Panc1 (cell line): Measurements from ENCODE around the gene C1QTNF9B.

Experiments used
- POLR2AphosphoS5 ChIP-seq: IDR thresholded peaks from 2 replicates; pipeline ENCODE4 v1.6.1; 2012; ENCODE audit warnings: mild to moderate bottlenecking, low read depth, low read length, moderate library complexity
- SIN3A ChIP-seq: IDR thresholded peaks from 2 replicates; pipeline ENCODE4 v1.6.1; 2012; ENCODE audit warnings: low read depth, mild to moderate bottlenecking, low read length, moderate library complexity, borderline replicate concordance; ENCODE audit not compliant: insufficient read depth
- TF ChIP-seq, protein P1 (sequence below): fragments of 450-650 bp; IDR thresholded peaks from 2 replicates; pipeline ENCODE4 v1.5.1; 2017; ENCODE audit warnings: mild to moderate bottlenecking
- TF ChIP-seq, protein P2 (sequence below), 2 experiments: IDR thresholded peaks; 2 replicates each; pipeline ENCODE4 v1.6.1; 2011 to 2012; ENCODE audit warnings: low read depth in 2 of 2, control low read depth in 1 of 2, low read length in 1 of 2, mild to moderate bottlenecking in 1 of 2, moderate library complexity in 1 of 2; ENCODE audit not compliant: insufficient read depth in 1 of 2

DNA sequence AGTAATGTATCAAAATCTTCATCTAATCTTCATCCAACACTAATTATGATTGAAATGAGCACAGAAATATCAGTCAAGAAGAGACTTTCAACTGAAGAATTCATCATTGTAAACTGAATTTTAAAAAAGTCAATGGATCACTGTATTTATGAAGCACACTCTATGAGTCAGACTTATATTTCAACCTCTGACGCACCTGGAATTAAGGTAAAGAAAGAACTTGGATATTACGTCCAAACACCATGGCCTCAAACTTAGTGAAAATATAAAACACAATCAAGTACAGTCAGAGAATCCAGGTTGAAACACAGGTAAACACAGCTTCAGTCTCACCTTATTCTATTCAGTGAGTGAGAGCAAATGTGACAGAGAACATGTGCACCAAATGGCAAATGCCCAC is 47.6 kb downstream of the C1QTNF9B start:
- TF ChIP-seq, protein P1, sequence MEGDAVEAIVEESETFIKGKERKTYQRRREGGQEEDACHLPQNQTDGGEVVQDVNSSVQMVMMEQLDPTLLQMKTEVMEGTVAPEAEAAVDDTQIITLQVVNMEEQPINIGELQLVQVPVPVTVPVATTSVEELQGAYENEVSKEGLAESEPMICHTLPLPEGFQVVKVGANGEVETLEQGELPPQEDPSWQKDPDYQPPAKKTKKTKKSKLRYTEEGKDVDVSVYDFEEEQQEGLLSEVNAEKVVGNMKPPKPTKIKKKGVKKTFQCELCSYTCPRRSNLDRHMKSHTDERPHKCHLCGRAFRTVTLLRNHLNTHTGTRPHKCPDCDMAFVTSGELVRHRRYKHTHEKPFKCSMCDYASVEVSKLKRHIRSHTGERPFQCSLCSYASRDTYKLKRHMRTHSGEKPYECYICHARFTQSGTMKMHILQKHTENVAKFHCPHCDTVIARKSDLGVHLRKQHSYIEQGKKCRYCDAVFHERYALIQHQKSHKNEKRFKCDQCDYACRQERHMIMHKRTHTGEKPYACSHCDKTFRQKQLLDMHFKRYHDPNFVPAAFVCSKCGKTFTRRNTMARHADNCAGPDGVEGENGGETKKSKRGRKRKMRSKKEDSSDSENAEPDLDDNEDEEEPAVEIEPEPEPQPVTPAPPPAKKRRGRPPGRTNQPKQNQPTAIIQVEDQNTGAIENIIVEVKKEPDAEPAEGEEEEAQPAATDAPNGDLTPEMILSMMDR: no peak
- TF ChIP-seq, protein P2, sequence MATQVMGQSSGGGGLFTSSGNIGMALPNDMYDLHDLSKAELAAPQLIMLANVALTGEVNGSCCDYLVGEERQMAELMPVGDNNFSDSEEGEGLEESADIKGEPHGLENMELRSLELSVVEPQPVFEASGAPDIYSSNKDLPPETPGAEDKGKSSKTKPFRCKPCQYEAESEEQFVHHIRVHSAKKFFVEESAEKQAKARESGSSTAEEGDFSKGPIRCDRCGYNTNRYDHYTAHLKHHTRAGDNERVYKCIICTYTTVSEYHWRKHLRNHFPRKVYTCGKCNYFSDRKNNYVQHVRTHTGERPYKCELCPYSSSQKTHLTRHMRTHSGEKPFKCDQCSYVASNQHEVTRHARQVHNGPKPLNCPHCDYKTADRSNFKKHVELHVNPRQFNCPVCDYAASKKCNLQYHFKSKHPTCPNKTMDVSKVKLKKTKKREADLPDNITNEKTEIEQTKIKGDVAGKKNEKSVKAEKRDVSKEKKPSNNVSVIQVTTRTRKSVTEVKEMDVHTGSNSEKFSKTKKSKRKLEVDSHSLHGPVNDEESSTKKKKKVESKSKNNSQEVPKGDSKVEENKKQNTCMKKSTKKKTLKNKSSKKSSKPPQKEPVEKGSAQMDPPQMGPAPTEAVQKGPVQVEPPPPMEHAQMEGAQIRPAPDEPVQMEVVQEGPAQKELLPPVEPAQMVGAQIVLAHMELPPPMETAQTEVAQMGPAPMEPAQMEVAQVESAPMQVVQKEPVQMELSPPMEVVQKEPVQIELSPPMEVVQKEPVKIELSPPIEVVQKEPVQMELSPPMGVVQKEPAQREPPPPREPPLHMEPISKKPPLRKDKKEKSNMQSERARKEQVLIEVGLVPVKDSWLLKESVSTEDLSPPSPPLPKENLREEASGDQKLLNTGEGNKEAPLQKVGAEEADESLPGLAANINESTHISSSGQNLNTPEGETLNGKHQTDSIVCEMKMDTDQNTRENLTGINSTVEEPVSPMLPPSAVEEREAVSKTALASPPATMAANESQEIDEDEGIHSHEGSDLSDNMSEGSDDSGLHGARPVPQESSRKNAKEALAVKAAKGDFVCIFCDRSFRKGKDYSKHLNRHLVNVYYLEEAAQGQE (IDR thresholded peaks at IDR 0.05; ENCODE audit: insufficient read depth in 1 of 2, low read depth in 2 of 2, low read length in 1 of 2): no peak
- TF ChIP-seq SIN3A: no peak
- TF ChIP-seq POLR2AphosphoS5: no peak
